HEK293 (cell line): ENCODE data around the gene ZC3H18.

ENCODE experiments used
- HOXA7 ChIP-seq: sonication (generic); formaldehyde crosslinking; IDR thresholded peaks from 2 replicates; pipeline ENCODE4 v1.8.1; 2022; ENCODE audit warnings: missing genetic modification reagents, borderline replicate concordance
- YY1 ChIP-seq: fragments of 450-650 bp; formaldehyde crosslinking; IDR thresholded peaks from 2 replicates; pipeline ENCODE4 v1.5.1; 2018; ENCODE audit warnings: missing biosample characterization, missing genetic modification characterization
- ZBTB1 ChIP-seq: fragments of 450-650 bp; formaldehyde crosslinking; IDR thresholded peaks from 2 replicates; pipeline ENCODE4 v1.5.1; 2016; ENCODE audit warnings: missing biosample characterization, missing genetic modification characterization
- ZNF114 ChIP-seq: fragments of 450-650 bp; formaldehyde crosslinking; IDR thresholded peaks from 2 replicates; pipeline ENCODE4 v1.5.0; 2017; ENCODE audit warnings: missing biosample characterization, missing genetic modification characterization
- ZNF239 ChIP-seq: fragments of 450-650 bp; formaldehyde crosslinking; IDR thresholded peaks from 2 replicates; pipeline ENCODE4 v1.5.1; 2016; ENCODE audit warnings: missing biosample characterization, missing genetic modification characterization
- ZNF266 ChIP-seq: fragments of 450-650 bp; formaldehyde crosslinking; IDR thresholded peaks from 2 replicates; pipeline ENCODE4 v1.5.1; 2016; ENCODE audit warnings: missing biosample characterization, missing genetic modification characterization, low read depth
- TF ChIP-seq, protein P1 (sequence below): fragments of 450-650 bp; formaldehyde crosslinking; IDR thresholded peaks from 2 replicates; pipeline ENCODE4 v1.5.1; 2016; ENCODE audit warnings: missing biosample characterization, missing genetic modification characterization

DNA sequence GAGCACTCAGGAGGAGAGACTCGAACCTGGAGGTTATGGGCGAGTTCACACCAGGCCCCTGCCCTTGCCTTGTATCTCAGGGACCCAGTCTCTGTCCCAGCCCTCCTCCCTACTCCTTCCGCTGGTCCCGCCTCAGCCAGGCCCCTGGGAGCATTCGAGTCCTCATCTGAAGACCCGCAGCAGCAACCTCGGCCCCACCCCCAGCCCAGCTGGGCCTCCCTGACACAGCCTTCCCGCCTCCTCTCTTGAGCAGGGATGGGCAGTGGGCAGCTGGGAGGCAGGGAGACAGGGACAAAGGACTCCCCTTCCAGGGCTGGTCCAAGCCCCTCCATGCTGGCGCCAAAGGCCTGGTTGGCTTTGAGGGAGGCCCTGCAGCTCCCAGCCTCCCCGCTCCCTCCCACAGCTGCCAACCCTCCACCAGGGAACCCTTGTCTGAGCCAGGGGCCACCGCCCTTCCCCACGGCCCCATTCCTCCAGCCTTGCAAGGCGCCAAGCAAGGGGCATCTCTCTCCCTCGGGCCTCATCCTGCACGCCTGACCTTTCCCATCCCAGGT lies 15.4 kb upstream of the ZC3H18 start:
- TF ChIP-seq, protein P1, sequence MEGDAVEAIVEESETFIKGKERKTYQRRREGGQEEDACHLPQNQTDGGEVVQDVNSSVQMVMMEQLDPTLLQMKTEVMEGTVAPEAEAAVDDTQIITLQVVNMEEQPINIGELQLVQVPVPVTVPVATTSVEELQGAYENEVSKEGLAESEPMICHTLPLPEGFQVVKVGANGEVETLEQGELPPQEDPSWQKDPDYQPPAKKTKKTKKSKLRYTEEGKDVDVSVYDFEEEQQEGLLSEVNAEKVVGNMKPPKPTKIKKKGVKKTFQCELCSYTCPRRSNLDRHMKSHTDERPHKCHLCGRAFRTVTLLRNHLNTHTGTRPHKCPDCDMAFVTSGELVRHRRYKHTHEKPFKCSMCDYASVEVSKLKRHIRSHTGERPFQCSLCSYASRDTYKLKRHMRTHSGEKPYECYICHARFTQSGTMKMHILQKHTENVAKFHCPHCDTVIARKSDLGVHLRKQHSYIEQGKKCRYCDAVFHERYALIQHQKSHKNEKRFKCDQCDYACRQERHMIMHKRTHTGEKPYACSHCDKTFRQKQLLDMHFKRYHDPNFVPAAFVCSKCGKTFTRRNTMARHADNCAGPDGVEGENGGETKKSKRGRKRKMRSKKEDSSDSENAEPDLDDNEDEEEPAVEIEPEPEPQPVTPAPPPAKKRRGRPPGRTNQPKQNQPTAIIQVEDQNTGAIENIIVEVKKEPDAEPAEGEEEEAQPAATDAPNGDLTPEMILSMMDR (tag by site-specific recombination) = no peak
- TF ChIP-seq ZBTB1 (tag by site-specific recombination) = no peak
- TF ChIP-seq ZNF114 (tag by site-specific recombination) = no peak
- TF ChIP-seq HOXA7 (CRISPR knock-in tag) = no peak
- no peak for TF ChIP-seq YY1
- no peak for TF ChIP-seq ZNF266 (tag by site-specific recombination)
- TF ChIP-seq ZNF239 (tag by site-specific recombination) = no peak
